Stimulated activated CD4-positive, alpha-beta T cell treated with anti-CD3 and anti-CD28 coated beads, Interleukin-15, amount 100 ng/mL, for 1 hour (primary cell): ENCODE measurements around the gene ITIH3.
"Not testable (repeated sequence)": the region's sequence is repeated elsewhere in the genome, so short reads cannot be mapped to it uniquely, and the experiment has no call there.

Source experiments
- DNase-seq, 2 donors: peaks; one replicate each; pipeline ENCODE4 v3.0.0-alpha.2; 2020; ENCODE audit warnings: low read depth in 1 of 2, low spot score in 1 of 2

ITIH3 gene

GRCh38 chr3:52794612-52795099, at the start of gene ITIH3:
Gene ITIH3, plus strand, starts transcription at chr3:52794796. Its CDS starts 8 bp downstream, at chr3:52794804.
- no peak for DNase-seq

- no peak for DNase-seq
These were observed 42.4 kb upstream of the ITIH3 start for GRCh38 chr3:52752045-52752660.

GRCh38 chr3:52754373-52754772, 40.2 kb upstream of the ITIH3 start:
- no peak for DNase-seq

- DNase-seq: no peak
These were observed 38.5 kb upstream of the ITIH3 start for GRCh38 chr3:52756141-52756540.

- no peak for DNase-seq
These were observed 31.1 kb upstream of the ITIH3 start for GRCh38 chr3:52763466-52763865.

- no peak for DNase-seq
These were observed 24.7 kb upstream of the ITIH3 start for GRCh38 chr3:52769786-52770455.

- peak; percentile 67 to 78 for DNase-seq
These were observed 23.9 kb upstream of the ITIH3 start, which contains the start of gene NEK4 for GRCh38 chr3:52770496-52771333. Gene NEK4, minus strand, starts transcription at chr3:52770940. Its CDS starts 194 bp downstream, at chr3:52770746.

GRCh38 chr3:52771334-52771681, 23.3 kb upstream of the ITIH3 start:
- no peak for DNase-seq

- no peak for DNase-seq
These were observed 22.9 kb upstream of the ITIH3 start for GRCh38 chr3:52771702-52772101.

GRCh38 chr3:52773361-52774065, 21.1 kb upstream of the ITIH3 start:
- no peak for DNase-seq

- DNase-seq: no peak
These were observed 20.4 kb upstream of the ITIH3 start for GRCh38 chr3:52774066-52774713.

GRCh38 chr3:52774901-52775864, 19.4 kb upstream of the ITIH3 start:
- DNase-seq: no peak

- DNase-seq: no peak
These were observed 18.7 kb upstream of the ITIH3 start for GRCh38 chr3:52775877-52776276.

- DNase-seq: not testable (repeated sequence)
These were observed 18.1 kb upstream of the ITIH3 start for GRCh38 chr3:52776486-52776885.

GRCh38 chr3:52777127-52777958, 17.3 kb upstream of the ITIH3 start, which contains the start of gene ITIH1:
Gene ITIH1, plus strand, starts transcription at chr3:52777599. Its CDS starts 17 bp downstream, at chr3:52777616.
- no peak for DNase-seq

- no peak for DNase-seq
These were observed 16.4 kb upstream of the ITIH3 start for GRCh38 chr3:52777959-52778805.

- DNase-seq: no peak
These were observed 15.4 kb upstream of the ITIH3 start for GRCh38 chr3:52779011-52779836.
